MCF 10A (cell line): ENCODE results near the gene P4HB. TPM values are rescaled to one million over a fixed set of nuclear protein-coding genes. Genes with fewer than 3 reads are reported as not detected.

Experiments used
- BruUV-seq: library from RNA; stranded (reverse); fragments of 400-500 nt; replicated peaks from 2 replicates; lab custom pipeline; 2021; lab: Mats Ljungman, UMichigan
- CTCF ChIA-PET: fragments of 300-600 bp; sonication (Branson Sonifier 250); formaldehyde crosslinking; extraction: SDS; loops from one replicate; lab custom pipeline; 2021; ENCODE audit warnings: antibody characterized with exemption, inconsistent platforms; lab: Yijun Ruan, JAX
- POLR2A ChIA-PET: fragments of 300-600, 350-650 bp; sonication (Branson Sonifier 250); formaldehyde crosslinking; extraction: SDS; loops from one replicate; lab custom pipeline; 2020; ENCODE audit warnings: antibody characterized with exemption, inconsistent platforms; lab: Yijun Ruan, JAX
- DNase-seq: peaks from one replicate; pipeline ENCODE4 v3.0.0-alpha.2; 2018; ENCODE audit not compliant: unreplicated experiment
- H3K27ac Mint-ChIP-seq: one replicate; pipeline ENCODE4 v1.8.0; 2022; ENCODE audit warnings: mild to moderate bottlenecking, low read depth, mixed read lengths; ENCODE audit not compliant: unreplicated experiment
- H3K27me3 Mint-ChIP-seq: one replicate; pipeline ENCODE4 v1.8.0; 2022; ENCODE audit warnings: mixed read lengths; ENCODE audit not compliant: insufficient read depth, unreplicated experiment
- H3K36me3 Mint-ChIP-seq: one replicate; pipeline ENCODE4 v1.8.0; 2022; ENCODE audit warnings: mild to moderate bottlenecking, moderate library complexity, mixed read lengths; ENCODE audit not compliant: insufficient read depth, unreplicated experiment
- H3K4me1 Mint-ChIP-seq: one replicate; pipeline ENCODE4 v1.8.0; 2022; ENCODE audit warnings: mixed read lengths; ENCODE audit not compliant: insufficient read depth, unreplicated experiment
- H3K4me3 Mint-ChIP-seq: one replicate; pipeline ENCODE4 v1.8.0; 2022; ENCODE audit warnings: mild to moderate bottlenecking, moderate library complexity, mixed read lengths; ENCODE audit not compliant: unreplicated experiment
- H3K9me3 Mint-ChIP-seq: one replicate; pipeline ENCODE4 v1.8.0; 2022; ENCODE audit warnings: mixed read lengths; ENCODE audit not compliant: unreplicated experiment
- intact Hi-C: fragments of 100-400 bp; cut with micrococcal nuclease; formaldehyde crosslinking; loops from 2 replicates; pipeline ENCODE4 v1.14.1; 2022
- total RNA-seq: library from RNA; stranded (reverse); gene quantifications from 2 replicates; pipeline ENCODE4 v1.2.3, GENCODE V29; 2022
- TF ChIP-seq, protein P1 (sequence below): fragments of 200-600 bp; IDR thresholded peaks from one replicate; pipeline ENCODE4 v1.8.0; 2022; ENCODE audit warnings: antibody characterized with exemption, mild to moderate bottlenecking; ENCODE audit not compliant: unreplicated experiment

P4HB gene
- total RNA-seq, 1 experiment from 2014 or later: 894 TPM

DNA sequence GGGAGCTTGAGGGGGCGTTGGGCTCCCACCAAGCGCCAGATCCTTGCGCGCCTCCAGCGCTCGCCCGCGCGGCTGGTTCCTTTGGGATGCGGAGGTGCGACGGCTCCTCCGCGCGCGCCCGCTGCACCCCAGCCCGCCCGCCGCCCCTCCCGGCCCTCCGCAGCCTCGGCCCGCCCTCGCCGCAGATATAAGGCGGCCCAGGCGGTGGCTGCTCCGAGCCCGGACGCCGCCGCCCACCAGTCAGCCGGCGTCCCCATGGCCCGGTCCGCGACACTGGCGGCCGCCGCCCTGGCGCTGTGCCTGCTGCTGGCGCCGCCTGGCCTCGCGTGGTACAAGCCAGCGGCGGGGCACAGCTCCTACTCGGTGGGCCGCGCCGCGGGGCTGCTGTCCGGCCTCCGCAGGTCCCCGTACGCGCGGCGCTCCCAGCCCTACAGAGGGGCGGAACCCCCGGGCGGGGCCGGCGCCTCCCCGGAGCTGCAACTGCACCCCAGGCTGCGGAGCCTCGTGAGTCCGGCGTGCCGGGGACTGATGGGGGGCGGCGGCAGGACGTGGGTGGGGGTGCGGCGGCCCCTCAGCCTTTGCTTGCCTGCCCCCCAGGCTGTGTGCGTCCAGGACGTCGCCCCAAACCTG, 41.8 kb upstream of the P4HB start, which contains the start of gene NPB:
TSS of gene NPB (plus strand) at position 216 of the 630 bp plus-strand sequence. CDS start at position 256, 40 bp downstream.
- POLR2A ChIA-PET: interaction anchor here (0.8 kb wide), 1 partner anchor 390 kb away, joined by 3 read pairs; no protein-coding TSS in a partner anchor
- DNase-seq: no peak
- BruUV-seq: no TSS peak
- H3K4me3 Mint-ChIP-seq: no peak within 1 kb of the TSS
- no peaks in the 10 kb centered on the region for H3K27me3 Mint-ChIP-seq
- peak within 1 kb of the TSS; percentile 11 for H3K27ac Mint-ChIP-seq
- peaks cover 16% of the 10 kb centered on the region for H3K4me1 Mint-ChIP-seq
- peaks cover 39% of the 10 kb centered on the region for H3K36me3 Mint-ChIP-seq
- CTCF ChIA-PET: no interaction called here
- intact Hi-C loops: no loop called here
- H3K9me3 Mint-ChIP-seq: no peaks in the 10 kb centered on the region
- TF ChIP-seq, protein P1, sequence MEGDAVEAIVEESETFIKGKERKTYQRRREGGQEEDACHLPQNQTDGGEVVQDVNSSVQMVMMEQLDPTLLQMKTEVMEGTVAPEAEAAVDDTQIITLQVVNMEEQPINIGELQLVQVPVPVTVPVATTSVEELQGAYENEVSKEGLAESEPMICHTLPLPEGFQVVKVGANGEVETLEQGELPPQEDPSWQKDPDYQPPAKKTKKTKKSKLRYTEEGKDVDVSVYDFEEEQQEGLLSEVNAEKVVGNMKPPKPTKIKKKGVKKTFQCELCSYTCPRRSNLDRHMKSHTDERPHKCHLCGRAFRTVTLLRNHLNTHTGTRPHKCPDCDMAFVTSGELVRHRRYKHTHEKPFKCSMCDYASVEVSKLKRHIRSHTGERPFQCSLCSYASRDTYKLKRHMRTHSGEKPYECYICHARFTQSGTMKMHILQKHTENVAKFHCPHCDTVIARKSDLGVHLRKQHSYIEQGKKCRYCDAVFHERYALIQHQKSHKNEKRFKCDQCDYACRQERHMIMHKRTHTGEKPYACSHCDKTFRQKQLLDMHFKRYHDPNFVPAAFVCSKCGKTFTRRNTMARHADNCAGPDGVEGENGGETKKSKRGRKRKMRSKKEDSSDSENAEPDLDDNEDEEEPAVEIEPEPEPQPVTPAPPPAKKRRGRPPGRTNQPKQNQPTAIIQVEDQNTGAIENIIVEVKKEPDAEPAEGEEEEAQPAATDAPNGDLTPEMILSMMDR: no peak

GRCh38 chr17:81901167-81902022, 41.1 kb upstream of the P4HB start:
- H3K36me3 Mint-ChIP-seq: peaks cover 41% of the 10 kb centered on the region
- TF ChIP-seq, protein P1: no peak
- ChIA-PET CTCF (no interaction called here), POLR2A (interaction anchor here (0.8 to 1.3 kb wide), 3 partner anchors 9 to 389 kb away, joined by 3 read pairs; no protein-coding TSS in a partner anchor)
- H3K9me3 Mint-ChIP-seq: no peaks in the 10 kb centered on the region
- no TSS peak for BruUV-seq
- no peak for DNase-seq
- H3K4me3 Mint-ChIP-seq: no peak overlapping the region
- intact Hi-C loops: no loop called here
- H3K27ac Mint-ChIP-seq: peak overlapping the region; percentile 11
- peaks cover 16% of the 10 kb centered on the region for H3K4me1 Mint-ChIP-seq
- no peaks in the 10 kb centered on the region for H3K27me3 Mint-ChIP-seq

DNA sequence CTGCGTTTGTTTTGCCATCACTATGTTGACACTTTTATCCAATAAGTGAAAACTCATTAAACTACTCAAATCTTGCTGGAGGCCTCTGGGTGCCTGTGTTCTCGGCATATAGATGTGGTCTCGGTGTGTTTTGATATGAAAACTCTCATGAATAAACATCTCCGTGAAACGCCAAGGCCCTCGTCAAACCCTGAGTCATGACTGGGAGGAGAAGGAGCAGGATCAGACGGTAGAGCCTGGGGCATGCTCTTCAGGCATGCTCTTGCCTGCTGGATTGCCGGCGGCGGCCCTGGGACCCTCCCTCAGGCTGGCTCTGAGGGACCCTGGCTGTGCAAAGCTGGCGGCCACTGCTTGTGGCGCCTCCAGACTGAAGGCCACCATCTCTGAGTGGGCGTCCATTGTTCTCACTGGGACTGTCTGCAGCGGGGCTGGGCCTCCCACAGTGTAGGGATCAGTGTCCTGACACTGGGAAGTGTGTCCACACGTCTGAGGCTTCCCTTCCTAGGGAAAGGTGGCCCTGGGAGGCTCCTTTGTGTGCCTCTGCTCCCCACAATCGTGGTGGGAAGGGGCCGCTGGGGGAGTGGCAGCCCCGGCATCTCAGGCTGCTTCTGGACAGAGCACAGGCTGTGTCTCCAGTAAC, 40.0 kb upstream of the P4HB start:
- POLR2A ChIA-PET: interaction anchor here (1.0 to 1.3 kb wide), 2 partner anchors 8 to 10 kb away, joined by 3 read pairs; no protein-coding TSS in a partner anchor
- no TSS peak for BruUV-seq
- Mint-ChIP-seq H3K4me3 (no peak overlapping the region), H3K36me3 (peaks cover 51% of the 10 kb centered on the region), H3K4me1 (peaks cover 16% of the 10 kb centered on the region), H3K27me3 (no peaks in the 10 kb centered on the region), H3K27ac (no peak overlapping the region), H3K9me3 (no peaks in the 10 kb centered on the region)
- intact Hi-C loops: no loop called here
- CTCF ChIA-PET: no interaction called here
- no peak for DNase-seq
- TF ChIP-seq, protein P1: no peak
